Measurements from ENCODE around the gene CNTN4. TPM values are rescaled to one million over a fixed set of nuclear protein-coding genes. Genes with fewer than 3 reads are reported as not detected.

CNTN4 gene
- total and polyA plus RNA-seq, 2 of the 8 experiments (the other 6 are each of a cell fraction or from before 2014, with no cell fraction given), result 0.41 to 2.2 TPM

DNA sequence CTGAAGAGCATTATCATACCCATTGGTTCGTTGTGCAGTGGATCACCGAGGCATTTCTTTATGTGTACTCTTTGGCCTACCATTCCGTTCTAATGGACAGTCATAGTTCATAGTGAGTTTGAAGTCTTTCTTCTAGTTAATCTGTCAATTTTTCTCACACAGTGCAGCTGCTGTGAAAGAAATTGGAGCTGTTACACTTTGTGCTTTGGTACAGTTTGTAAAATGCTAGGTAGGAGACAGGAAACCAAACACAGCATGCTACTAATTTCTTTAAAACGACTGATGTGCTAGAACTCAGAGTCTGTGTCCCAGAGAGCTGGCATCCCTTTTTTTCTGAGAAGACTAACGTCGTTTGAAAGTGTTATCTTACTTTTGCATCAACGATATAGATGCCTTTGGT is 218.9 kb downstream of the CNTN4 start:
- Histone ChIP-seq H3K14ac (ENCODE audit: insufficient read length) (no peak overlapping the region), H3K4me3 (ENCODE audit: extremely low read depth in 1 of 4, insufficient read depth in 2 of 4, low read depth in 3 of 4, low read length in 4 of 4) (no peak overlapping the region), H3K4ac (replicated peaks; ENCODE audit: insufficient read length, low read depth, low read length) (no peak overlapping the region), H3K56ac (replicated peaks; ENCODE audit: insufficient read length, low read depth, low read length) (no peak overlapping the region), H3K27me3 (replicated peaks in 1 of 4; ENCODE audit: control insufficient read depth in 3 of 4, extremely low read depth in 1 of 4, insufficient read depth in 3 of 4, low read length in 3 of 4) (no peaks in the 10 kb centered on the region), H3K4me2 (ENCODE audit: insufficient read depth in 1 of 2, low read depth in 2 of 2, low read length in 2 of 2) (no peak overlapping the region), H3K79me2 (ENCODE audit: control insufficient read depth in 1 of 2, insufficient read depth in 2 of 2, low read length in 2 of 2) (no peaks in the 10 kb centered on the region), H4K5ac (ENCODE audit: insufficient read length, low read depth, low read length) (no peak overlapping the region), H2BK5ac (ENCODE audit: low read depth, low read length) (no peak overlapping the region), H2AFZ (ENCODE audit: low read length) (no peak overlapping the region), H2BK15ac (ENCODE audit: low read length) (no peak overlapping the region), H4K91ac (replicated peaks; ENCODE audit: insufficient read length, low read length) (no peak overlapping the region), H3K9me3 (ENCODE audit: insufficient read depth in 2 of 2, low read depth in 1 of 2, low read length in 1 of 2) (no peaks in the 10 kb centered on the region), H3K79me1 (ENCODE audit: low read depth, low read length) (no peaks in the 10 kb centered on the region), H3K23me2 (ENCODE audit: low read depth, low read length) (no peaks in the 10 kb centered on the region), H3K23ac (ENCODE audit: insufficient read length) (no peak overlapping the region), H2BK12ac (ENCODE audit: low read depth, low read length) (no peak overlapping the region), H3K9ac (replicated peaks in 1 of 4; ENCODE audit: extremely low read depth in 1 of 4, low read depth in 3 of 4, low read length in 3 of 4) (no peak overlapping the region), H2BK120ac (replicated peaks; ENCODE audit: low read depth, low read length) (no peak overlapping the region), H3K36me3 (ENCODE audit: control insufficient read depth in 2 of 4, insufficient read depth in 4 of 4, low read length in 3 of 4) (no peaks in the 10 kb centered on the region), H2BK20ac (ENCODE audit: low read length) (no peak overlapping the region), H4K8ac (ENCODE audit: extremely low read depth, insufficient read depth, low read length) (no peak overlapping the region), H3K27ac (ENCODE audit: low read depth, low read length) (no peak overlapping the region), H3K18ac (ENCODE audit: extremely low read depth, low read length) (no peak overlapping the region), H4K20me1 (replicated peaks in 1 of 2; ENCODE audit: control insufficient read depth in 1 of 2, insufficient read depth in 2 of 2, low read length in 2 of 2) (no peaks in the 10 kb centered on the region), H2AK5ac (ENCODE audit: low read depth, low read length) (no peak overlapping the region), H3K4me1 (replicated peaks in 1 of 4; ENCODE audit: control insufficient read depth in 3 of 4, insufficient read depth in 4 of 4, low read length in 3 of 4) (0 out of 7 replicates have a peak, but pooled peaks cover 0 to 2% (median 0%) of the 10 kb centered on the region in 4 experiments)
- FAIRE-seq, result no peak
- ChIA-PET CTCF (ENCODE audit: partially characterized antibody) (interaction anchor here (0.6 to 0.7 kb wide), 4 partner anchors 12 to 1967 kb away, joined by 3 read pairs; no protein-coding TSS in a partner anchor), POLR2A (ENCODE audit: partially characterized antibody) (no interaction called here)
- WGBS, 2 experiments (ENCODE audit: extremely low coverage in 1 of 2, insufficient coverage in 1 of 2, insufficient read length in 1 of 2, insufficient replicate concordance in 2 of 2, low coverage in 1 of 2, low lambda C conversion rate in 2 of 2, missing lambda C conversion rate in 1 of 2), result 86% methylated on average over 7 of the region's 7 CpGs; no CpG with 5 or more reads in 1 of the 2 experiments
- DNase-seq (ENCODE audit: low read depth in 1 of 2, low spot score in 2 of 2), result no peak
- TF ChIP-seq USF2 (IDR thresholded peaks at IDR 0.05; ENCODE audit: low read length) (no peak), NANOG (IDR thresholded peaks at IDR 0.05; ENCODE audit: insufficient read depth, low read depth, low read length, poor library complexity, severe bottlenecking) (no peak), RNF2 (IDR thresholded peaks at IDR 0.05; ENCODE audit: borderline replicate concordance, low read depth, low read length, missing control alignments, poor library complexity, severe bottlenecking) (no peak), BACH1 (IDR thresholded peaks at IDR 0.05; ENCODE audit: low read length) (no peak), PHF8 (conservative IDR thresholded peaks at IDR 0.05; ENCODE audit: low read depth, low read length) (no peak), RXRA (IDR thresholded peaks at IDR 0.05; ENCODE audit: insufficient read depth, low read depth, low read length) (no peak), CBX8 (IDR thresholded peaks at IDR 0.05; ENCODE audit: borderline replicate concordance, low read depth, low read length) (no peak), POU5F1 (IDR thresholded peaks at IDR 0.05; ENCODE audit: low read depth, low read length) (no peak), BCL11A (IDR thresholded peaks at IDR 0.05; ENCODE audit: low read depth in 2 of 2, low read length in 2 of 2) (no peak), SP2 (IDR thresholded peaks at IDR 0.05; ENCODE audit: low read length) (no peak), YY1 (IDR thresholded peaks at IDR 0.05; ENCODE audit: low read depth, low read length) (no peak)
- TF ChIP-seq, protein P1, sequence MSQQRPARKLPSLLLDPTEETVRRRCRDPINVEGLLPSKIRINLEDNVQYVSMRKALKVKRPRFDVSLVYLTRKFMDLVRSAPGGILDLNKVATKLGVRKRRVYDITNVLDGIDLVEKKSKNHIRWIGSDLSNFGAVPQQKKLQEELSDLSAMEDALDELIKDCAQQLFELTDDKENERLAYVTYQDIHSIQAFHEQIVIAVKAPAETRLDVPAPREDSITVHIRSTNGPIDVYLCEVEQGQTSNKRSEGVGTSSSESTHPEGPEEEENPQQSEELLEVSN (IDR thresholded peaks at IDR 0.05), result no peak
